H9 (cell line): ENCODE measurements around the gene EIF2AK2. TPM values are rescaled to one million over a fixed set of nuclear protein-coding genes. Genes with fewer than 3 reads are reported as not detected.
"Not testable (repeated sequence)": the region's sequence is repeated elsewhere in the genome, so short reads cannot be mapped to it uniquely, and the experiment has no call there.

Experiments
- DNase-seq: peaks from one replicate; pipeline ENCODE4 v3.0.0-alpha.2; 2017
- H2AFZ ChIP-seq: one replicate; pipeline ENCODE4 v1.6.1; 2013; ENCODE audit warnings: mild to moderate bottlenecking, low read length, control low read depth, moderate library complexity
- H2AK5ac ChIP-seq: 2 replicates; pipeline ENCODE4 v1.6.1; 2013; ENCODE audit warnings: low read length, control low read depth, mixed read lengths; ENCODE audit not compliant: insufficient read length
- H2BK120ac ChIP-seq: one replicate; pipeline ENCODE4 v1.6.1; 2013; ENCODE audit warnings: low read depth, mild to moderate bottlenecking, low read length, control low read depth, inconsistent platforms; ENCODE audit not compliant: poor library complexity, severe bottlenecking
- H2BK12ac ChIP-seq: 2 replicates; pipeline ENCODE4 v1.6.1; 2013; ENCODE audit warnings: low read length, control low read depth, mixed read lengths, low read depth; ENCODE audit not compliant: insufficient read length
- H2BK15ac ChIP-seq: 2 replicates; pipeline ENCODE4 v1.6.1; 2013; ENCODE audit warnings: low read depth, low read length, control low read depth
- H2BK20ac ChIP-seq: one replicate; pipeline ENCODE4 v1.6.1; 2013; ENCODE audit warnings: low read depth, mild to moderate bottlenecking, low read length, control low read depth, inconsistent platforms; ENCODE audit not compliant: poor library complexity, severe bottlenecking
- H2BK5ac ChIP-seq: 2 replicates; pipeline ENCODE4 v1.6.1; 2013; ENCODE audit warnings: low read length, control low read depth, mixed read lengths; ENCODE audit not compliant: insufficient read length
- H3K14ac ChIP-seq: 2 replicates; pipeline ENCODE4 v1.6.1; 2013; ENCODE audit warnings: low read length, control low read depth; ENCODE audit not compliant: insufficient read depth
- H3K18ac ChIP-seq: 2 replicates; pipeline ENCODE4 v1.6.1; 2013; ENCODE audit warnings: low read depth, mild to moderate bottlenecking, mixed read lengths, low read length, control low read depth; ENCODE audit not compliant: insufficient read length
- H3K23ac ChIP-seq: 2 replicates; pipeline ENCODE4 v1.6.1; 2013; ENCODE audit warnings: low read length, control low read depth, mixed read lengths, low read depth; ENCODE audit not compliant: insufficient read length
- H3K23me2 ChIP-seq: 2 replicates; pipeline ENCODE4 v1.6.1; 2013; ENCODE audit warnings: low read depth, mild to moderate bottlenecking, mixed read lengths, low read length, control low read depth; ENCODE audit not compliant: insufficient read length, poor library complexity, severe bottlenecking
- H3K27ac ChIP-seq: 2 replicates; pipeline ENCODE4 v1.5.1; 2013; ENCODE audit warnings: low read length, control low read depth, mixed read lengths, low read depth; ENCODE audit not compliant: insufficient read length
- H3K27me3 ChIP-seq: 2 replicates; pipeline ENCODE4 v1.6.1; 2013; ENCODE audit warnings: low read length, control low read depth, inconsistent platforms; ENCODE audit not compliant: insufficient read depth
- H3K4ac ChIP-seq: 2 replicates; pipeline ENCODE4 v1.6.1; 2013; ENCODE audit warnings: low read depth, mild to moderate bottlenecking, control low read depth, inconsistent platforms, low read length, moderate library complexity
- H3K4me1 ChIP-seq: 2 replicates; pipeline ENCODE4 v1.6.1; 2013; ENCODE audit warnings: low read length, control low read depth, inconsistent platforms; ENCODE audit not compliant: insufficient read depth
- H3K4me2 ChIP-seq: 2 replicates; pipeline ENCODE4 v1.6.1; 2013; ENCODE audit warnings: low read length, control low read depth, mixed read lengths; ENCODE audit not compliant: insufficient read length, insufficient read depth
- H3K56ac ChIP-seq: 2 replicates; pipeline ENCODE4 v1.6.1; 2013; ENCODE audit warnings: low read depth, mild to moderate bottlenecking, mixed read lengths, low read length, control low read depth; ENCODE audit not compliant: insufficient read length
- H3K79me1 ChIP-seq: 2 replicates; pipeline ENCODE4 v1.6.1; 2013; ENCODE audit warnings: low read depth, mild to moderate bottlenecking, moderate library complexity, low read length, control low read depth, inconsistent platforms; ENCODE audit not compliant: insufficient read depth, poor library complexity, severe bottlenecking
- H3K79me2 ChIP-seq: 2 replicates; pipeline ENCODE4 v1.6.1; 2013; ENCODE audit warnings: low read length, control low read depth, inconsistent platforms; ENCODE audit not compliant: insufficient read depth
- H3K9ac ChIP-seq: 2 replicates; pipeline ENCODE4 v1.6.1; 2013; ENCODE audit warnings: low read length, control low read depth, mixed read lengths; ENCODE audit not compliant: insufficient read length; ENCODE audit errors: extremely low read depth
- H3K9me3 ChIP-seq: one replicate; pipeline ENCODE4 v1.6.1; 2013; ENCODE audit warnings: low read depth, low read length, inconsistent platforms; ENCODE audit not compliant: control insufficient read depth
- H3T11ph ChIP-seq: one replicate; pipeline ENCODE4 v1.6.1; 2013; ENCODE audit warnings: mild to moderate bottlenecking, low read length, control low read depth, inconsistent platforms
- H4K20me1 ChIP-seq: one replicate; pipeline ENCODE4 v1.6.1; 2013; ENCODE audit not compliant: control insufficient read depth, insufficient read length, insufficient read depth
- H4K5ac ChIP-seq: 2 replicates; pipeline ENCODE4 v1.6.1; 2013; ENCODE audit warnings: low read depth, mild to moderate bottlenecking, mixed read lengths, low read length, control low read depth; ENCODE audit not compliant: insufficient read length
- H4K8ac ChIP-seq: replicated peaks from 2 replicates; pipeline ENCODE4 v1.6.1; 2013; ENCODE audit warnings: low read length, control low read depth, mixed read lengths, low read depth; ENCODE audit not compliant: insufficient read length
- H4K91ac ChIP-seq: 2 replicates; pipeline ENCODE4 v1.6.1; 2013; ENCODE audit warnings: low read depth, mild to moderate bottlenecking, moderate library complexity, mixed read lengths, low read length, control low read depth; ENCODE audit not compliant: insufficient read length
- H3K27ac Mint-ChIP-seq, 3 experiments: 2 replicates in 2 of 3; 3 replicates in 1 of 3; pipeline ENCODE4 v1.8.0; 2020 to 2021; ENCODE audit warnings: mixed read lengths in 3 of 3, mild to moderate bottlenecking in 1 of 3, moderate library complexity in 1 of 3
- H3K27me3 Mint-ChIP-seq: 2 replicates; pipeline ENCODE4 v1.8.0; 2021; ENCODE audit warnings: low read depth, mild to moderate bottlenecking, moderate library complexity, mixed read lengths
- H3K36me3 Mint-ChIP-seq, 3 experiments: 2 replicates in 2 of 3; 3 replicates in 1 of 3; pipeline ENCODE4 v1.8.0; 2020 to 2021; ENCODE audit warnings: low read depth in 3 of 3, mixed read lengths in 3 of 3; ENCODE audit not compliant: insufficient read depth in 1 of 3
- H3K4me1 Mint-ChIP-seq, 2 experiments: 2 replicates each; pipeline ENCODE4 v1.8.0; 2020; ENCODE audit warnings: mixed read lengths in 2 of 2
- H3K4me3 Mint-ChIP-seq, 2 experiments: 2 replicates in 1 of 2; 3 replicates in 1 of 2; pipeline ENCODE4 v1.8.0; 2020 to 2021; ENCODE audit warnings: mild to moderate bottlenecking in 2 of 2, mixed read lengths in 2 of 2, moderate library complexity in 1 of 2
- H3K9me3 Mint-ChIP-seq, 2 experiments: 2 replicates in 1 of 2; 3 replicates in 1 of 2; pipeline ENCODE4 v1.8.0; 2020; ENCODE audit warnings: mild to moderate bottlenecking in 2 of 2, mixed read lengths in 2 of 2, moderate library complexity in 1 of 2
- WGBS: extraction: QIAGEN DNeasy Blood & Tissue Kit; methylation state at CpG from one replicate; pipeline ENCODE4 v1.1.7; 2013; ENCODE audit warnings: missing lambda C conversion rate, low lambda C conversion rate, mixed read lengths; ENCODE audit not compliant: insufficient read length; ENCODE audit errors: extremely low coverage; 5-methylcytosine and 5-hydroxymethylcytosine counted together
- total RNA-seq: library from RNA; stranded (reverse); gene quantifications from 2 replicates; pipeline ENCODE4 v1.2.1, GENCODE V29; 2021
- TF ChIP-seq, protein P1 (sequence below): fragments of 200-600 bp; sonication (generic); conservative IDR thresholded peaks from 3 replicates; pipeline ENCODE4 v1.8.0; 2021; ENCODE audit warnings: antibody characterized with exemption, mild to moderate bottlenecking

The EIF2AK2 gene
- total RNA-seq, 1 experiment from 2014 or later: 55.7 TPM

DNA sequence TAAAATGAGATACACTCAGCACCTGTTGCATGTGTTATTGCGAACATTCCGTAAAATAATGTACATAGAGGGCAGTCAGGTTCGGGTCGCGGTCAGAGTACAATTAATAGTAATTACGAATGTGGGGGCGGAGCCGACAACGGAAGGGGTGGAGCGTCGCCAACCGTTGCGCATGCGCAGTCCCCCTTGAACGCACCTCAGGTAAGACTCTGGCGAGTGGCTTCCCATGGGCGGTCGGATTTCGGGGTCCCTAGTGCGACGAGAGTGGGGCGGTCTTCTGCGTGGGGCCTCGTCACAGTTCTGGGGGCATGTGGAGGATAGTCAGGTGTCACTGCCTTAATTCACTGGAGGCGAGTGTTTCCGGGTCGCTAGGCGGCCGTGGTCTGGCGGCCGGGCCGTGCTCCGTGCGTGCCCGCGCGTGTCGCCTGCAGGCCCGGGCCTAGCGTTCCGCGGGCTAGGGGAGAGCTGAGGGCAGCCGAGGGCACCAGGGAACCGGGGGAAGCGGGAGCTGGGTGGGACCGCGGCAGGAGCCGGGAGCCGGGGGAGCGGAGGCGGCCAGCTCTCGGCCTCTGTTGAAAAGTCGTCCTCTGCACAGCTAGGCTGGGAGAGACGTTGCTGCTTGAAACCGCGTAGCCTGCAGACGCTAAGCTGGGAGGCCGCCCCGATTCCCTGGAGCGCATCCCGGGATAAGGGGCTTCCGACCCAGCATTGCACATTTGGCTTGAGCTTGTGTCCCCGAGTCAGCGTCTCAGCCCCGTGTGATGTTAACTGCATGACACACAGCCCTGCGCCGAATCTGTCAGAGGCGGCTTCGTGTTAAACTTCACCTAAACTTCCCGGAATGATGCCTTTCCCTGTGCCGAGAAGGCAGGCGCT is 39.8 kb upstream of the EIF2AK2 start, which contains the start of gene CEBPZOS:
Gene CEBPZOS (plus strand): TSS at position 177 of the 876 bp plus-strand sequence. CDS start 3,209 bp downstream, outside the sequence.
- Histone ChIP-seq H3K79me2 (peaks cover 2% of the 10 kb centered on the region; the same call in 1 of the 2 replicates), H4K5ac (no peak within 1 kb of the TSS), H3K4me2 (peak within 1 kb of the TSS; percentile 52), H4K91ac (no peak within 1 kb of the TSS), H2AK5ac (no peak within 1 kb of the TSS), H3T11ph (no peak within 1 kb of the TSS), H4K8ac (no peak within 1 kb of the TSS), H3K4ac (no peak within 1 kb of the TSS), H3K9me3 (no peaks in the 10 kb centered on the region), H3K27me3 (no peaks in the 10 kb centered on the region), H3K18ac (no peak within 1 kb of the TSS), H2BK20ac (no peak within 1 kb of the TSS), H3K79me1 (no peaks in the 10 kb centered on the region), H2BK12ac (no peak within 1 kb of the TSS), H3K4me1 (peaks cover 3% of the 10 kb centered on the region; the same call in 1 of the 2 replicates), H3K9ac (peak within 1 kb of the TSS; percentile 81), H2BK5ac (no peak within 1 kb of the TSS), H2BK120ac (no peak within 1 kb of the TSS), H2BK15ac (no peak within 1 kb of the TSS), H3K56ac (no peak within 1 kb of the TSS), H3K27ac (no peak within 1 kb of the TSS), H3K23ac (no peak within 1 kb of the TSS), H4K20me1 (no peaks in the 10 kb centered on the region), H2AFZ (no peak within 1 kb of the TSS), H3K23me2 (no peaks in the 10 kb centered on the region), H3K14ac (peak within 1 kb of the TSS; percentile 23; the same call in 1 of the 2 replicates)
- Mint-ChIP-seq H3K36me3 (peaks cover 6 to 17% (median 15%) of the 10 kb centered on the region in 3 experiments; a peak in 6 of 7 replicates), H3K4me1 (peaks cover 40 to 49% of the 10 kb centered on the region in 2 experiments), H3K27ac (peak within 1 kb of the TSS; percentile 93 to 96 (median 94)), H3K9me3 (no peaks in the 10 kb centered on the region), H3K27me3 (no peaks in the 10 kb centered on the region), H3K4me3 (peak within 1 kb of the TSS in 1 of 2 experiments; percentile 82; a peak in 3 of 5 replicates)
- TF ChIP-seq, protein P1, sequence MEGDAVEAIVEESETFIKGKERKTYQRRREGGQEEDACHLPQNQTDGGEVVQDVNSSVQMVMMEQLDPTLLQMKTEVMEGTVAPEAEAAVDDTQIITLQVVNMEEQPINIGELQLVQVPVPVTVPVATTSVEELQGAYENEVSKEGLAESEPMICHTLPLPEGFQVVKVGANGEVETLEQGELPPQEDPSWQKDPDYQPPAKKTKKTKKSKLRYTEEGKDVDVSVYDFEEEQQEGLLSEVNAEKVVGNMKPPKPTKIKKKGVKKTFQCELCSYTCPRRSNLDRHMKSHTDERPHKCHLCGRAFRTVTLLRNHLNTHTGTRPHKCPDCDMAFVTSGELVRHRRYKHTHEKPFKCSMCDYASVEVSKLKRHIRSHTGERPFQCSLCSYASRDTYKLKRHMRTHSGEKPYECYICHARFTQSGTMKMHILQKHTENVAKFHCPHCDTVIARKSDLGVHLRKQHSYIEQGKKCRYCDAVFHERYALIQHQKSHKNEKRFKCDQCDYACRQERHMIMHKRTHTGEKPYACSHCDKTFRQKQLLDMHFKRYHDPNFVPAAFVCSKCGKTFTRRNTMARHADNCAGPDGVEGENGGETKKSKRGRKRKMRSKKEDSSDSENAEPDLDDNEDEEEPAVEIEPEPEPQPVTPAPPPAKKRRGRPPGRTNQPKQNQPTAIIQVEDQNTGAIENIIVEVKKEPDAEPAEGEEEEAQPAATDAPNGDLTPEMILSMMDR: no peak
- DNase-seq: peak; percentile 62
- no CpG with 5 or more reads among the region's 72 CpGs for WGBS

DNA sequence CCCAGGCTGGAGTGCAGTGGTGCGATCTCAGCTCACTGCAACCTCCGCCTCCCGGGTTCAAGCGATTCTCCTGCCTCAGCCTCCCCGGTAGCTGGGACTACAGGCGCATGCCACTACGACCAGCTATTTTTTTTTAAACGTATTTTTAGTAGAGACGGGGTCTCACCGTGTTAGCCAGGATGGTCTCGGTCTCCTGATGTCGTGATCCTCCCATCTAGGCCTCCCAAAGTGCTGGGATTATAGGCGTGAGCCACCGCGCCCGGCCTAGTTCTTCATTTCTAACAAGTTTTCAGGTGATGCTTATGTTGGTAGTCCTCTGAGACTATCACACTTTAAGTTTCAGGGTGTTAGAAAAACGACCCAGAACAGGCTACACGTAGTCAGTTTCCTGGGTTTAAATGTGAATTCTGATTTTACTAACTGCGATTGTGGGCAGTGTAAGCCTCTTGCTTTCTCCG is 39.1 kb upstream of the EIF2AK2 start:
- H3K27ac ChIP-seq, H3K56ac ChIP-seq, H2BK5ac ChIP-seq, DNase-seq, H2BK120ac ChIP-seq, H3K27me3 Mint-ChIP-seq, H3T11ph ChIP-seq, H3K4me1 ChIP-seq, H3K23me2 ChIP-seq, H3K79me2 ChIP-seq, H3K9me3 Mint-ChIP-seq, H2BK15ac ChIP-seq, H3K23ac ChIP-seq, H4K91ac ChIP-seq, H4K8ac ChIP-seq, H3K79me1 ChIP-seq, H4K20me1 ChIP-seq, H3K27me3 ChIP-seq, H2BK12ac ChIP-seq, H3K18ac ChIP-seq, H2AK5ac ChIP-seq, H2AFZ ChIP-seq, H3K9me3 ChIP-seq, H2BK20ac ChIP-seq, H3K4ac ChIP-seq, H3K14ac ChIP-seq, H4K5ac ChIP-seq: not testable (repeated sequence)
- WGBS: no CpG with 5 or more reads among the region's 20 CpGs
- Histone ChIP-seq H3K9ac (peak overlapping the region; percentile 56), H3K4me2 (peak overlapping the region; percentile 52)
- peak overlapping the region in 1 of 2 experiments; percentile 82; a peak in 2 of 5 replicates for H3K4me3 Mint-ChIP-seq
- peak overlapping the region; percentile 73 to 94 (median 85); a peak in 3 of 7 replicates for H3K27ac Mint-ChIP-seq
- H3K4me1 Mint-ChIP-seq: peaks cover 47 to 52% of the 10 kb centered on the region in 2 experiments
- peaks cover 1 to 10% (median 9%) of the 10 kb centered on the region in 3 experiments; a peak in 5 of 7 replicates for H3K36me3 Mint-ChIP-seq
